Activated naive CD8-positive, alpha-beta T cell treated with anti-CD3 and anti-CD28 coated beads, Interleukin-2, amount 50 U/mL, for 16 hours (primary cell): Measurements from ENCODE around the gene CCDC117.

Experiments
- DNase-seq: peaks from one replicate; pipeline ENCODE4 v3.0.0-alpha.2; 2020; ENCODE audit warnings: low read depth, low spot score

CCDC117 gene

GRCh38 chr22:28830441-28830840 lies 57.9 kb downstream of the CCDC117 start:
- no peak for DNase-seq

GRCh38 chr22:28831140-28832072 lies 58.9 kb downstream of the CCDC117 start:
- DNase-seq = no peak

GRCh38 chr22:28832731-28833130 lies 60.2 kb downstream of the CCDC117 start:
- no peak for DNase-seq

GRCh38 chr22:28833276-28833923 lies 60.9 kb downstream of the CCDC117 start:
- no peak for DNase-seq

GRCh38 chr22:28835630-28836189 lies 63.2 kb downstream of the CCDC117 start:
- DNase-seq = no peak

- no peak for DNase-seq
These were observed 65.1 kb downstream of the CCDC117 start for GRCh38 chr22:28837640-28838039.
